OCI-M2 (cell line): ENCODE results near the gene CDH9.

ENCODE experiments used
- DNase-seq: peaks from one replicate; lab custom pipeline; 2025; ENCODE audit not compliant: unreplicated experiment; lab: John Stamatoyannopoulos, UW

Gene CDH9, protein sequence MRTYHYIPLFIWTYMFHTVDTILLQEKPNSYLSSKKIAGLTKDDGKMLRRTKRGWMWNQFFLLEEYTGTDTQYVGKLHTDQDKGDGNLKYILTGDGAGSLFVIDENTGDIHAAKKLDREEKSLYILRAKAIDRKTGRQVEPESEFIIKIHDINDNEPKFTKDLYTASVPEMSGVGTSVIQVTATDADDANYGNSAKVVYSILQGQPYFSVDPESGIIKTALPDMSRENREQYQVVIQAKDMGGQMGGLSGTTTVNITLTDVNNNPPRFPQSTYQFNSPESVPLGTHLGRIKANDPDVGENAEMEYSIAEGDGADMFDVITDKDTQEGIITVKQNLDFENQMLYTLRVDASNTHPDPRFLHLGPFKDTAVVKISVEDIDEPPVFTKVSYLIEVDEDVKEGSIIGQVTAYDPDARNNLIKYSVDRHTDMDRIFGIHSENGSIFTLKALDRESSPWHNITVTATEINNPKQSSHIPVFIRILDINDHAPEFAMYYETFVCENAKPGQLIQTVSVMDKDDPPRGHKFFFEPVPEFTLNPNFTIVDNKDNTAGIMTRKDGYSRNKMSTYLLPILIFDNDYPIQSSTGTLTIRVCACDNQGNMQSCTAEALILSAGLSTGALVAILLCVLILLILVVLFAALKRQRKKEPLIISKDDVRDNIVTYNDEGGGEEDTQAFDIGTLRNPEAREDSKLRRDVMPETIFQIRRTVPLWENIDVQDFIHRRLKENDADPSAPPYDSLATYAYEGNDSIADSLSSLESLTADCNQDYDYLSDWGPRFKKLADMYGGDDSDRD

DNA sequence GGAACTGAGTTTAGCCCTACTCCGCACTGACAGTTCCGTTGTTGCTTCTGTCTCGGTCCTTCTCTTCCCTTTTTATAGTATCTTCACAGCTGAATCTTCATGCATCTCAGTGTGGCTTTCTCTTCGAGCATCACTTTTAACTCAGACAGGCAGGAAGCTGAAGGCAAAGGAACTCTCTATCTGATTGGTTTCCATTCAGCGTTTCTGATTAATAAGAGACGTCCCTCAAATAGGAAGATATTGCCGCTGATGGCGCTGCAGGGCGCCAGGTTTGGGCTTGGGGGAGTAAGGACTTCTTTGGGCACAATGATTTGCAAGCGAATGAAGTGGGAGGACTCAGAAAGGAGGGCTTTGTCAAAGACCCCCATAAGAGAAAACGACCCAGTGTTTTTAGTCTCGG lies at the start of gene CDH9:
TSS of gene CDH9 (minus strand) at position 111 of the 400 bp plus-strand sequence. CDS start 50,253 bp downstream, outside the sequence.
- no peak for DNase-seq

DNA sequence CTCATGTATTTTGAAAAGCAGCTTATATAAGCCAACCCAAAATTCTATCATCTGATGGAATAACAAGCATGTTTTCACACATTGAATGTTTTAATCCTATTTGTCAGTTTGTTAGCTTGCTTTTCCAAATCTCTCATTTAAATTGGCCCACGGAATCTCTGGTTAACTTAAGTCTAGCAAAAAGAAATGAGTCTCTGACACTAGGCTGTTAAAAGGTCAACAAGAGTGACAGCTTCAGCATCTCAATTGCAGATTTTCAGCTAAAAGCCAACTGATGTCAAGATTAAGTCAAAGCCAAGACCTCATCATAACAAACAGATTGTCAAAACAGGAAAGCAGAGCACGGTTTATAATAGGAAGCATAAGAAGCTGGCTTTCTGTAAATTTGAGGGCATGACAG lies 49.4 kb upstream of the CDH9 start:
- DNase-seq = no peak

DNA sequence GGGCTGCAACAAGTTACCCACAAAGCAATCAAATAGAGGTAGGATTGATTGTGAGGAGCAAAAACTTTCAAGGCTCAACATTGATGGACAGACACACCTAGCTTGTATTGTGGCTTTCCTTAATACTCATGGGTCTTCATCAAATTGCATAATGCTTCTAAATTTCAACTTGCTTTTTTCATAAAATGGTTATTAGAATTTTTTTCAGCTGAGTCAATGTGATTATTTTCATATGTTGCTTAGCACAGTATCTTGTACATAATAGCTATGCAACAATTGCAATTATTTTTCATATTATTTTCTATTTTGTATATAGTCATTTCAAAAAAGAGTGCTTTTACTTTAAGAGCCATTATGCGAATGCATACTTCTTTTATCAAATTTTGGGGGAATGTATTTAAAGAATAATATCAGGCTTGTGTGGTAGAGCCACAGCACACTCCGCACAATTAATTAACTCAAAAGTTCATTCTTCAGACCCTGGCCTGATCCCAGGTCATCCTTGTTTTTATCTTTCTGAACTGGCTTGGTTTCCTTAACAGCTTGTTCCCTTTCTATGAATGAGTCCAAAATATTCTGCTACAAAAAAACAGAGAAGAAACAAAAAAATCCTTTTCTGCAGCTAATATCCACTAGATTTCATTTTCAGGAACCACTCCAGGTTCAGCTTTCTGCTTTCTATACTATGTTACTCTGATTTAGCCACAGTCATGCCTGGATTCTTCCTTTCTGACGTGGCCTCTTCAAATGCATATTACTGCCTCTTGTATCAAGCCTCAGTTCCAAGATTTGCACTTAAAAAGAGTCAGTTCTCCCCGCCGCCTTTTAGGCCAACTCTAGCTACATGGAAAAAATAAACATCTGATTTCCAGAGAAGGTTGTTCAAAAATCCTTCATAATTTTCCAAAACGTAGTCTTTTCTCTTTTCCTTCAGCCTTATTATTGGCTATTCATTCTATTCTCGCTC lies 45.3 kb upstream of the CDH9 start:
- no peak for DNase-seq

DNA sequence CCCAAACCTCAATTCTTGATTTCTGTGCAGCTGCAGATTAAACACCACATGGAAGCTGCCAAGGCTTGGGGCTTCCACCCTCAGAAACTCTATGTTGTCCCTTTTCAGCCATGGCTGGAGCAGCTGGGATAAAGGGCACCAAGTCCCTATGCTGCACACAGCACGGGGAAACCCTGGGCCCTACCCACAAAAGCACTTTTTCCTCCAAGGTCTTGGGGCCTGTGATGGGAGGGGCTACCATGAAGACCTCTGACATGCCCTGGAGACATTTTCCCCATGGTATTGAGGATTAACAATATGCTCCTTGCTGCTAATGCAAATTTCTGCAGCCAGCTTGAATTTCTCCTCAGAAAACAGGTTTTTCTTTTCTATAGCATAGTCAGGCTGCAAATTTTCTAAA lies 41.8 kb upstream of the CDH9 start:
- DNase-seq = no peak

DNA sequence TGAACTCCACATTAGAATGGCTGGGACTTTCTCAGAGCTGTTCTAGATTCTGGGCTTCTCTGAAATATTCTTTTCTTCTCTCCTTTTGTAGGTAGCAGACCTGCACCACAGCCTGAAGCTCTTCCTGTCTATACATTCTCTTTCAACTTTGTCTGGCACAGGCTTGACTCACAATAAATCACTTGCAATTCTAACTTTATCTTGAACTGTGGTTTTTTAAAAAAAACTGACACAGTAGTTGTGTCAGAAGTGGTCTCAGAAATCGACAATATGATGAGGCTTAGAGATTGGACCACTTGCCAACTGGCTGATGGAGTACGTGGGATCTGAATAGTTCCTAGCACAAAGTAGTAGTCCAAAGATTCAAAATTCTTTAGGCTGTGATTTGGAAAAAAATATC lies 24.1 kb upstream of the CDH9 start:
- DNase-seq = no peak

DNA sequence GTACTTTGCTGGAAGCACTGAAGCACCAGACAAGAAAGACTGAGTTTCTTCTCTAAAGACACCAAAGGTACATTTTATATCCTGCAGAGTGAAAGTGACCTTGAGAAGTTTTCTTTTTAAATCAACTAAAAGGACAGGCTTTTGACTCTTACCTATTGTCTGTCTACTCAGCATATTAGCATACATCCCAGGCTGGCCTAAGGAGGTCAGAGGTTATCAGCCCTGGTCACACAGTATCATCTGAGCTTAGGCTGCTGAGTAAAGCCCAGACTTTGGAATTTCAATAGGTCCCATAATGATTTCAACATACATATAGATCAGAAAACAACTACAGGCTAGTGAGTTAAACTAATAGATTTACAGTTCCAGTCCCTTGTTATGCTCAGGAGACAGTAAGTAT lies 10.1 kb upstream of the CDH9 start:
- DNase-seq = no peak

DNA sequence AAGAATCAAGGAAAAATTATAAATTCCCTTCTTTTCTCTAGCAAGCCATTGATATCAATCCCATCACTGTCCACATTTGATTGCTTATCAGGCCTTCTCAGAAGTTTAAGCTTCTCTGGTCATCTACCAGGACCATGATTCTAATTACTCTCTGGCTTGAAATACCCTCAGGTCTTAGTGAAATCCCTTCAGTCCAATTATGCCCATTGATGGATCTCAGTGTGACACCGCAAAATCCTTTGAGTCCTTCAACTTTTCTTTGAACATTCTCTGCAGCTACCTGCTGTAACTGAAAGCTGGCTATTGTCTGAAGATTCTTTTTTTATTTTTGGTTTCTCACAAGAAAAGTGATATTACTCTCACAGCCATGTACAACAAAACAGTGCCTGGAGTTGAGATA lies 3.0 kb upstream of the CDH9 start:
- no peak for DNase-seq

DNA sequence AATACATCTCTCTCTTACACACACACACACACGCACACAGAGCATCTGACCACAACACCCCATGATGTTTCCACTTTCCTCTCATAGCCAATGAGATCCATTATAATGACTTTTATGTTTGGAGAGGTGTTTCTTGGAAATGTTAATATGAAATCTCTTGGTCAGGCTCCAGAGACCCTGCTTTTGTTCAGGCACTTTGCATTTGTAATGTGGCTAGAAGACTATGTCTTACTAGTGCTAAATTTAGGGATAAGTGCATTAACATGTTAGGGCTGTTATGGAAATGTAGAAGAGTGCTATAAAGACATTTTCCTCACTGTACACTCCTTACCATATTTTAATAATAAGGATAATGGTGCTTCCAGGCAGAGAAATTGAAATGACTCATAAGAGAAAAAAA lies 3.8 kb downstream of the CDH9 start:
- no peak for DNase-seq

DNA sequence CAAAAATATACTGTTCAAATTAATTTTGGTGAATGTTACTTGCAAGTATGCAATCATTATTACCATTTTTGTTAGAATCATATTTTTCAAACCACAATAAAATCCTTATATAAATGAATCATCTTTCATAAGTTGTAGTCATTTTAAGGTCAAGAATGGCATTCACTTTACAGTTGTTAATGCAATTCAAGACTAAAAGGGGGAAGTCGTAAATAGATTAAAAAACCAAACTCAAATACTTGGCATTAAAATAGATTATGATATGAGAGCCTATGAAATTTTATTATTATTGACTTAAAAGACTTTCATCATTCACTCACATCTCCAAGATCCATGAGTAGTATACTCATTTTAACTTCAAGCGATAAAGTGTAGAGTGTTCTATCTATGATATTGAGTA lies 11.6 kb downstream of the CDH9 start:
- DNase-seq = no peak

DNA sequence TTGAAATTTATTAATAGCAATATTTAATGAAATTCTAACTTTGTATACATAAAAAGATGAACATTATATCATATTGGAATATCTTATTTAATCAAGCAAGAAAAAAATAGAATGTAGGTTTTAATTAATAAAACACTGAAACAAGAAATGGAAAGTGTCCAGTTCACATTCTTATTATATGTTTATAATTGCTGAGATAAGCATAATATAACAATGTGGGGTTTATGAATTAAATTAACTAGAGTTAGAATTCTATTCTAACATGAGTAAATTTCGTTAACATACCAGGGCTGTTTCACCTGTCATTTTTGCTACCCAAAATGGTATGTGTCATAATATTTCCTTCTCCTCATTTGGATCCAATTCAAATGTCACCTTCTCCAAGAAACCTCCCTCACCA lies 12.3 kb downstream of the CDH9 start:
- DNase-seq = no peak

DNA sequence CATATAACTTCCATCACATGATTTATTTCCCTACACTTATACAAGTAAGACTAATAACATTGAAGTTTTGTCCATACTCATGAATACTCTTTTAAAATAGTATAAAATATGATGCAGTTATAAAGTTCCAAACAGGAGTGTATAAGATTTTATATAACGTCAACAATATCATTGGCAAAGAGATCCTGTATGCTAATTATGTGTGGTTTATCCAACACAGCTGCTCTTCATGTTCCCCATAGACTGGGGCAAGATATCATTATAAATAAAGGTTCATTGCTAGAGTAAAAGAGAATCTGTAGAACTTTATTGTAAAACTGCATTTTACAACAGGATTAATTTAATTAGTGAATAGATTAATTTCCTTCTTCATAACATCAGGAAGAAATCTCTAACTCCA lies 16.9 kb downstream of the CDH9 start:
- DNase-seq = no peak

DNA sequence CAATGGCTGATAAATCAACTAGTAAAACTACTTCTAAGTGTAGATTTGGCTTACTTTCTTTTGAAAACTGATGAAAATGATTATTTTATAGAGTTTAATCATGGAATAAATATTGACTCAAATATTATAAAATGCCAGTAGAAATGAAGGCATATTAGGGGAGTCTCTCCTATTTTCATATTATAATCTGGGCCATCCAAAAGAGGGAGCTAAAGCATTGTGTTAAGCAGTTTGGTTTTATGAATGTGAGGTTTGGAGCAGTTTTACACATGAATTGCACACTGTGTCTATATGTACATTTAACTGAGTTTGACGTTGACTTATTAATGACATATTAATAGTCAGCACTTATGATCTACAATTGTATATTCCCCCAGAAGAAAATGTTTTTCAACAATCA lies 17.4 kb downstream of the CDH9 start:
- DNase-seq = no peak

DNA sequence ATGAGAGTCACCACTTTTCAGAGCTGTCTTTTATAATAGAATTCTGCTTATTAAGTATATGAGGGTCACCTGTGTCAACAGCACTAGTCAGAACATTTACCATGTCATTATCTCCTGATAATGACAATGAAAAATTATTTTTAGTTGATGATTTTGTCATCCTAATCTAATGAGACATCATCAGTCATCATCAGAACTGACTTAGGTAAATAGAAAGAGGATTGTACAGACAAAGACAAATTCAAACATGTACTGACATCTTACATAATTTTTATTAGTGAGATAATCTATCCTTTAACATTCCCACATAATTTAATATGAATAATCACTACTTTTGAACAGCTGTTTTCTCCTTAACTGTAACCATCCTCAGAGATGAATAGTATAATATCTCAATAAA lies 22.6 kb downstream of the CDH9 start:
- DNase-seq = no peak

DNA sequence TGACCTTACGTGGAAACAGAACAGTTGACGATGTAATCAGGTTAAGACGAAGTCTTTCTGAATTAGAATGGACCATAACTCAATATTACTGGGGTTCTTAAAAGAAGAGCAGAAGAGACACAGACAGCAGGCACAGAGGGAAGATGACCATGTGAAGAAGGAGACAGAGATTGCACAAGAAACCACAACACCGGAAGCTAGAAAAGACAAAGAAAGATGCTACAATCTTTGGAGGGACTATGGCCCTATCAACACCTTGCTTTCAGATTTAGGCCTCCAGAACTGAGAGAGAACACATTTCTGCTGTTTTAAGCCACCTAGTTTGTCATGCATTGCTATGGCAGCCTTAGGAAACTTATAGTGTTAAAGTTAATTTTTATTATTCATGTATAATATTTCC lies 27.1 kb downstream of the CDH9 start:
- no peak for DNase-seq

DNA sequence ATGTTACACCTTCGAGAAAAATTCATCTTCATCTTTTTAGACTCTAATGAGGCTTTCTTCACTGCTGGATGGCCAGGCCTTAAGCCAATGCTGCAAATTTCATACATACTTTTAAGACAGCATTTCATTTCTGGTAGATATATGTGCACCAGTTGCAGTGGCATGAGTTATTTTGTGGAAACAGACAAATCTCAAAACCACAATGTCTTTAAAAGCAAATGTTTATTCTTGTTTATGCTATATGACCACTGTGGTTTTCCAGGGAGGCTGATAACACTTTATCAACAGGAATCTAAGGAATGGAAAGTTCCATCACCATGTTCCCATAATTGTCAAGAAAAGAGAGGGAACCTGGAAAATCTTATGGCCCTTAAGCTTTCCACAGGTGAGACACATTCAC lies 27.7 kb downstream of the CDH9 start:
- DNase-seq = no peak

DNA sequence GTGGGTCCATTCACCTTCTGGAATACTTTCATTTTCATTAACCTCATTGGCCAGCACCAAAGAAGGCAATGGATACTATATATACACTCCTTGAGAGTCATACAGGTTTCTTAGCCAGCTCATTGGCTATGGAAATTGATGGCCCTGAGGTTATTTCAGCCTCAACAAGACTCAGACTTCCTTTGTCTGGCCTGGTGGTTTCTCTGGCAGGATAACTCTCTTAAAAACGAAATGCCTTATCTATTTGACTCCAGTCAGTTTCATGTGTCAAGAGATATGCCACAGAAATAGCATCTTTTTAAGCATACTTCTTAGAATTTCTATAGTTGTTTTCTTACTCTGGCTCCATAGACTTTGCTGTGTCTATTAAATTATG lies 28.9 kb downstream of the CDH9 start:
- DNase-seq = no peak

DNA sequence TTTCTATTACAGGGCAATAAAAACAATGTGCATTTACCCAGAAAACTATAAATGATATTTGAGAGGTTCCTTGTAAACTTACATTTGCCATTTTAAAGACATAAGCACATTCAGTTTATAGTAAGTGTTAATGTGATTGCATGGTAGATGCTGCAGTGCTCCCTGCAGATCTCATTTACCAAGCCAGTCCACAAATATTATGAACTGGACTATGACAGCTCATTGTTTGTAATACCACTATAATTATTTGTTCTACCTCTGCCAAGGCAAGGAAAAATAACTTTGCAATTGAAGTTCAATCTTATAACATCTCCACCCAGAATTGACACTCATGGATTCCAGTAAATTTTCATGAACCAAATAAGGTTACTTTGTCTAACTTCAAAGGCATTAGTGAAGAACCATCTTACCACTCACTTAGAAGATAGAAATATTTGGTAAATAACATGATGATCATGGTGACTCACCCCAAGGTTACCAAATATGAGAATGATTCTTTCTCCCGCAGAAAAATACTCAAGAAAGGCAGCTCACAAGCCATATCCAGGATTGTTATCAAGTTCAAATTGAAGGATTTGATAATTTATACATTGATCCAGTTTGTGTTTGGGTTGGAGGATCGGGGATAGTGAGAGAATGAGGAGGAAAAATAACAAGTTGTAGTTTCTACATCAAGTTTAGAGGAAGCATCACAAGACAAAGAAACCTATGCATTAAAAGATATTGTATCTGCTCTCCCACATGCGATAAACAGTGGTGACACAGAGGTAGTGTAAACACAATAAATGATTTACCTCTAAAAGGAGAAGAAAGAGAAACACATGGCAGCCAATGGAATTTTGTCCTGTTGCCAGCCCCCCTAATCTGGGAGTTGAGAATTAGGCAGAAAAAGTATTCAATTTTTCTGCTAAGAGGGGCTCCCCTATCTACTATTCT lies 29.5 kb downstream of the CDH9 start:
- DNase-seq = no peak

DNA sequence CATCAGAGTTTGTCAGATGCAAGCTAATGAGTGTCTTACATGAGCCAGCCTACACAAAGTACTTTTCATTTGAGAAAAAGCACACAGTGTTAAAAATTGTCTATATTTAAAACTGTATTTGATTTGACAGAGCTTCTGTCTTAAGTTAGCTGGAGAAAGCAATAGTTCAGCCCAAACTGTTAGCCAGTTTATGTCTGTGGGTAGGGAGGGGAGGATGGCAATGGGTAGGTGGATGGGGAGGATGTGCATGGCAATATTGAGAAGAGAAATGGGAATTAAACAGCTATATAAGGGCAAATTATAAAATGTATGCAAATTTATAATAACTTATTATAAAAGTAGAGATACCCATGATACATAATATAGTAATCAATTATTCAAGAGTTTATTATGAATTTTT lies 31.3 kb downstream of the CDH9 start:
- DNase-seq = no peak

DNA sequence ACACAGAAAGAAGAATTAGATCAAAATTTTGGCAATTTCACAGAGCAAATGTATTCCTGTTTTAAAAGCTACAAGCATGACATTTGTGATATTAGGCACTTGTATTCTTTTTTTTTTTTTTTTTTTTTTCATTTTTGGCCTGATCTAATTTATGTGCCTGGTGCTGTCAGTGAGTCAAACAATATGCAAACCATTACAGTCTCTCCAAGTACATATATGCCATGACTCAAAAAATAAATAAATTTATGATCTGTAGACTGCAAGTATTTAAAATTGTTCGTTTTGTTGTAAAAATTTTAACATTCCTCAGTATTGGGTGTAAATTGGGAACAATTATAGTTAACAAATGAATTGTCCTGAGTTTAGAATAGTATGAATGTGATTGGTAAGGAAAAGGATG lies 51.4 kb downstream of the CDH9 start:
- DNase-seq = no peak

DNA sequence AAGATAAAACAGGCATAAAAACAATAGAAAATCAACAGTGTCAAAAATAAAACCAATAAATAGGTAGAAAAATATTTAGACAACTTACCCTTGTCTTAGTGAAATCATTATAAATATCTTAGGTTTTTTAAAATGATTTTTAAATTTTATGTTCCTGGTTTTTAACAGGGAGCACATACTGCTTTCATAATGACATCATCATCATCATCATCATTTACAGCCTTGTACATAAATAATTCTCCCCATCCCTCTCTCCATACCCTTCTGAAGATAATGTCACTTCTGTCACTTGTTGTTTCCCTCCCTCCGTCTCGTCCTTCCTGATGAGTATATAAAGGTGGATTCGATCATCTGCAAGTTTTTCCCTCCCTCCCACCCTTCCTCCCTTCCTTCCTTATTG lies 56.6 kb downstream of the CDH9 start:
- no peak for DNase-seq
